Uterus (tissue), 4 donors: ENCODE data around the gene CAPN9. TPM values are rescaled to one million over a fixed set of nuclear protein-coding genes. Genes with fewer than 3 reads are reported as not detected.

Experiments used
- DNase-seq, 2 donors: peaks; one replicate each; pipeline ENCODE4 v3.0.0-alpha.2; 2019 to 2020
- H3K27ac ChIP-seq, 2 donors: fragments of 200-600 bp; sonication (generic); 1 replicate in 1 of 2; 2 replicates in 1 of 2; pipeline ENCODE4 v1.5.1; 2016 to 2018
- H3K27me3 ChIP-seq, 2 donors: fragments of 200-600 bp; sonication (generic); one replicate each; pipeline ENCODE4 v1.5.1; 2018 to 2019; ENCODE audit warnings: control low read depth in 1 of 2
- H3K36me3 ChIP-seq, 2 donors: fragments of 200-600 bp; sonication (generic); one replicate each; pipeline ENCODE4 v1.5.1; 2019; ENCODE audit warnings: control low read depth in 1 of 2
- H3K4me1 ChIP-seq, 2 donors: fragments of 200-600 bp; sonication (generic); one replicate each; pipeline ENCODE4 v1.5.1; 2018 to 2019; ENCODE audit warnings: control low read depth in 1 of 2
- H3K4me3 ChIP-seq, 2 donors: fragments of 200-600 bp; sonication (generic); 1 replicate in 1 of 2; 2 replicates in 1 of 2; pipeline ENCODE4 v1.5.1; 2018 to 2019; ENCODE audit warnings: mild to moderate bottlenecking in 1 of 2
- H3K9me3 ChIP-seq, 2 donors: fragments of 200-600 bp; sonication (generic); one replicate each; pipeline ENCODE4 v1.5.1; 2019; ENCODE audit warnings: control low read depth in 1 of 2
- CTCF ChIP-seq, 4 experiments: fragments of 200-600 bp in 2 of 4; fragments of 450-650 bp in 2 of 4; sonication (generic) in 2 of 4; IDR thresholded peaks; one replicate each; pipeline ENCODE4 v1.5.1; 2016 to 2019; ENCODE audit warnings: antibody characterized with exemption in 4 of 4, mild to moderate bottlenecking in 2 of 4, moderate library complexity in 1 of 4
- POLR2A ChIP-seq, 2 donors: fragments of 450-650 bp; IDR thresholded peaks; one replicate each; pipeline ENCODE4 v1.6.1; 2016; ENCODE audit warnings: antibody characterized with exemption in 2 of 2, mild to moderate bottlenecking in 1 of 2, moderate library complexity in 1 of 2
- intact Hi-C: fragments of 100-400 bp; cut with DNase I; formaldehyde crosslinking; loops from one replicate; pipeline ENCODE4 v1.15.1; 2023; ENCODE audit warnings: low total_unique reads
- total RNA-seq, 4 donors: library from RNA; depleted of rRNA in 3 of 4; stranded (reverse); fragments of >200 nt in 3 of 4; gene quantifications; one replicate each; pipeline versions ENCODE4 v1.1.0 to v1.2.4, GENCODE V29; 2014 to 2023
- donor health status: DM: yes; HTN: yes; CAD: no.

Gene CAPN9
- total RNA-seq, 4 donors from 2014 or later: 0.41 TPM; not detected in 3

GRCh38 chr1:230778916-230779590 lies 31.9 kb downstream of the CAPN9 start:
- H3K4me1 ChIP-seq: no peaks in the 10 kb centered on the region
- no peak overlapping the region for H3K4me3 ChIP-seq
- no peaks in the 10 kb centered on the region for H3K9me3 ChIP-seq
- TF ChIP-seq POLR2A (IDR thresholded peaks at IDR 0.05) (no peak), CTCF (IDR thresholded peaks at IDR 0.05) (no peak)
- no peaks in the 10 kb centered on the region for H3K27me3 ChIP-seq
- H3K36me3 ChIP-seq: no peaks in the 10 kb centered on the region
- no peak for DNase-seq
- intact Hi-C loops: no loop called here
- H3K27ac ChIP-seq: no peak overlapping the region

DNA sequence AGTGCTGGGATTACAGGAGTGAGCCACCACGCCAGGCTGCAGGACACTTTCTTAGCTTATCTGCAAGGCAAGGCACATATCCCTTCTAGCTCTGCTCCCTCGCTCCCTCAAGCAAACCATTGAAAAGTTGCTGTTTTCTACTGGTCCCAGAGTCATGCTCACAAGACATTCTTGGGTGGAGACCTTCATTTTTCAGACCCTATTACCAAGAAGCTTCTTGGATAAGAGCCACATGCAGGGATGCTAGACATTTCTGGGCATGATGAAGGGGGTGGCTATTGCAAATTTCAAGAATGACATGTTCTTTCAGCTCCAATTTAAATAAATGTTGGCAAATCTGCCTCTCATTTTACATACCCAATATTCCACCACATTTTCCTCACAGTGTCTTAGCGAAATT lies 33.9 kb downstream of the CAPN9 start:
- no peak for TF ChIP-seq POLR2A (IDR thresholded peaks at IDR 0.05)
- TF ChIP-seq CTCF (IDR thresholded peaks at IDR 0.05): no peak
- intact Hi-C loops: no loop called here
- H3K27me3 ChIP-seq: no peaks in the 10 kb centered on the region
- H3K9me3 ChIP-seq: no peaks in the 10 kb centered on the region
- H3K4me3 ChIP-seq: no peak overlapping the region
- H3K4me1 ChIP-seq: no peaks in the 10 kb centered on the region
- H3K36me3 ChIP-seq: no peaks in the 10 kb centered on the region
- no peak overlapping the region for H3K27ac ChIP-seq
- no peak for DNase-seq

GRCh38 chr1:230781594-230781993 lies 34.4 kb downstream of the CAPN9 start:
- Histone ChIP-seq H3K4me3 (no peak overlapping the region), H3K4me1 (no peaks in the 10 kb centered on the region), H3K9me3 (no peaks in the 10 kb centered on the region), H3K27ac (no peak overlapping the region), H3K27me3 (no peaks in the 10 kb centered on the region), H3K36me3 (no peaks in the 10 kb centered on the region)
- intact Hi-C loops: no loop called here
- no peak for TF ChIP-seq CTCF (IDR thresholded peaks at IDR 0.05)
- no peak for TF ChIP-seq POLR2A (IDR thresholded peaks at IDR 0.05)
- DNase-seq: no peak

DNA sequence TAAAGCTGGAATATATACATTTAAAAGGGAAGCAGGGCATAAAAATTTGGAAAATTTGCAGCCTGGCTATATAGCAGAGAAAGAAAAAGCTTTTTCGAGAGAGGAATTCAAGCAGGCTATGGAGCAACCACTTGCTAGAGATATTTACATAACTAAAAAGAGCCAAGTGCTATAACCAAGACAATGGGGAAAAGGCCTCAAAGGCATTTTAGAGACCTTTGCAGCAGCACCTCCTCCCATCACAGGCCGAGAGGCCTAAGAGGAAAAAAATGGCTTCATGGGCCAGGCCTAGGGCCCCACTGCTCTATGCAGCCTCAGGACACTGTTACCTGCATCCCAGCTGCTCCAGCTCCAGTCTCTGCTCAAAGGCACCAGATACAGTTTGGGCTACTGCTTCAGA lies 37.0 kb downstream of the CAPN9 start:
- intact Hi-C loops: no loop called here
- no peak for TF ChIP-seq POLR2A (IDR thresholded peaks at IDR 0.05)
- no peak for TF ChIP-seq CTCF (IDR thresholded peaks at IDR 0.05)
- no peaks in the 10 kb centered on the region for H3K36me3 ChIP-seq
- DNase-seq: no peak
- H3K9me3 ChIP-seq: no peaks in the 10 kb centered on the region
- H3K4me1 ChIP-seq: no peaks in the 10 kb centered on the region
- H3K27me3 ChIP-seq: no peaks in the 10 kb centered on the region
- no peak overlapping the region for H3K27ac ChIP-seq
- H3K4me3 ChIP-seq: no peak overlapping the region

DNA sequence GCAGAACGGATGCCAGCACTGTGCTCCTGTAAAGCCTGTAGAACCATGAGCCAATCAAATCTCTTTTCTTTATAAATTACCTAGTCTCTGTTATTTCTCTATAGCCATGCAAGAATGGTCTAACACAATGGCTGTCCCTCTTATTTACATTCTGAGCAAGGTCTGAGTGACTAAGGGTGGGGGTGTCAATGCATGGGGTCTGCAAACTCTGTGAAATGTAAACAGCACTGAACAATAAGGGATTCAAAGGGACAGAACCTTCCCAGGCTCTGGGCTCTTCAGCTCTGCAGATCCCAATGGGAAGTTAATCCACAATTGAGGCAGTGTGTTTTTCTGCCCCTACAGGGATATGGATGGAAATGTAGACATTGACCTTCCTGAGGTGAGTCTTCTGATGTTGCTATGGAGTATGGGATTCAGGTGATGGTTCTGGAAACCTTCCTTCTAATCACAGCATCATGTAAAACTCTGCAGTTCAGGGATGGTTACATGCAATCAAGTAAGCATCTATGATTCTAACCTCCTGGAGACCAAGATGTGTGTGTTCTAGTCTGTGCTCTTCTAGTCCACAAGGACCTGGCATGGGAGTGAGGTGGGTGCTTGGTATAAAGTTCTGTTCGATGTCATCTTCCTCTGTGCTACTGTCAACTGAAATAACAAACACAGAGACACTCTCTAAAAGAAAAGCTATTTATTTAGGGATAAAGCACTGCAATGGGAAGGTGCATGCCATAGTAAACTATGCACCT lies 38.6 kb downstream of the CAPN9 start:
- Histone ChIP-seq H3K9me3 (no peaks in the 10 kb centered on the region), H3K4me3 (no peak overlapping the region), H3K4me1 (no peaks in the 10 kb centered on the region), H3K27ac (no peak overlapping the region), H3K36me3 (no peaks in the 10 kb centered on the region), H3K27me3 (no peaks in the 10 kb centered on the region)
- TF ChIP-seq POLR2A (IDR thresholded peaks at IDR 0.05) (no peak), CTCF (IDR thresholded peaks at IDR 0.05) (no peak)
- no peak for DNase-seq
- intact Hi-C loops: no loop called here
